HG03066 (cell line): ENCODE data around the gene SV2B.
"Not testable (repeated sequence)": the region's sequence is repeated elsewhere in the genome, so short reads cannot be mapped to it uniquely, and the experiment has no call there.

ENCODE experiments used
- ATAC-seq: cut with Tn5 transposase; IDR thresholded peaks from one replicate; pipeline ENCODE4 v1.9.1; 2021; ENCODE audit warnings: low read depth; ENCODE audit not compliant: unreplicated experiment

The SV2B gene, protein sequence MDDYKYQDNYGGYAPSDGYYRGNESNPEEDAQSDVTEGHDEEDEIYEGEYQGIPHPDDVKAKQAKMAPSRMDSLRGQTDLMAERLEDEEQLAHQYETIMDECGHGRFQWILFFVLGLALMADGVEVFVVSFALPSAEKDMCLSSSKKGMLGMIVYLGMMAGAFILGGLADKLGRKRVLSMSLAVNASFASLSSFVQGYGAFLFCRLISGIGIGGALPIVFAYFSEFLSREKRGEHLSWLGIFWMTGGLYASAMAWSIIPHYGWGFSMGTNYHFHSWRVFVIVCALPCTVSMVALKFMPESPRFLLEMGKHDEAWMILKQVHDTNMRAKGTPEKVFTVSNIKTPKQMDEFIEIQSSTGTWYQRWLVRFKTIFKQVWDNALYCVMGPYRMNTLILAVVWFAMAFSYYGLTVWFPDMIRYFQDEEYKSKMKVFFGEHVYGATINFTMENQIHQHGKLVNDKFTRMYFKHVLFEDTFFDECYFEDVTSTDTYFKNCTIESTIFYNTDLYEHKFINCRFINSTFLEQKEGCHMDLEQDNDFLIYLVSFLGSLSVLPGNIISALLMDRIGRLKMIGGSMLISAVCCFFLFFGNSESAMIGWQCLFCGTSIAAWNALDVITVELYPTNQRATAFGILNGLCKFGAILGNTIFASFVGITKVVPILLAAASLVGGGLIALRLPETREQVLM

GRCh38 chr15:91099995-91100813, at the start of gene SV2B:
Gene SV2B, plus strand, starts transcription at chr15:91100257. Its CDS starts 126,007 bp downstream, at chr15:91226264.
- no peak for ATAC-seq

DNA sequence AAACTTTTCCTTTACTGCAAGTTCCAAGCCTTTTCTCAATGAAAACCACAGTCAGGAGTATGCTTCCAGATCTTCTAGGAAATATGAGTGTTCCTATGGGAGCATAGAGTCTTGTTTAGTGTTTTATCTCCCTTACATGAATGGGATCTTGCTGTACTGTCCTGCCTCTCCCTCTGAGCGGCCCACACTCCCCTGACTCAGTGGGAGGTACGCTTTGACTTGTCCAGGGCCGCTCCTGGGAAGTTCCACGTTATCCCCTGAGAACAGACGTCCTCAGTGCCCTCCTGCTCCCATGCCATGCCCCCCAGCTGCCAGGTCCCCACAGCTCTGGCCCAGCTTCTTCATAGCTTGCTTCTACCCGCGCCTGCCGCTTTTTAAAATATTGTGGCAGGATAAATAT, 48.8 kb upstream of the SV2B start:
- ATAC-seq: no peak

GRCh38 chr15:91054816-91055215, 45.2 kb upstream of the SV2B start:
- ATAC-seq: no peak

- ATAC-seq: no peak
Measured at GRCh38 chr15:91055548-91056331, 44.3 kb upstream of the SV2B start.

- no peak for ATAC-seq
Measured at GRCh38 chr15:91061230-91061629, 38.8 kb upstream of the SV2B start.

- no peak for ATAC-seq
Measured at GRCh38 chr15:91061997-91062396, 38.1 kb upstream of the SV2B start.

- no peak for ATAC-seq
Measured at GRCh38 chr15:91065505-91065904, 34.6 kb upstream of the SV2B start.

DNA sequence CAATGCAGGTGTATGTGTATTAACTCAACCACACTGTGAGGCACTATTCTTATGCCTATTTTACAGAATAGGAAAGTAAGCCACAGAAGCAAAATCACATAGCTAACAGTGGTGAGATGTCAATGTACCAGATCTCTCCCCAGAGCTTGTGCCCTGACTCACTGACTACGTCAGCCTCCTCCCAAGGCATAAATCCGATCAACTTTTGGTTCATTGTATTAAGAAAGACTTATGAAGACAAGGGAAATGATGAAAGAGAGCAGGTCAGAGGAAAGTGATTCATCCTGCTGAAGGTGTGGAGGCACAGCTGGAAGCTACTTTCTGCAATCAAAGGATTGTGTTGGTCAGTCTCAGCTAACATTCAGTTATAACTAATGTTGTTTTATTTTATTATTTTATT, 33.0 kb upstream of the SV2B start:
- ATAC-seq: no peak

- no peak for ATAC-seq
Measured at GRCh38 chr15:91068436-91068835, 31.6 kb upstream of the SV2B start.

- ATAC-seq: no peak
Measured at GRCh38 chr15:91068966-91069365, 31.1 kb upstream of the SV2B start.

DNA sequence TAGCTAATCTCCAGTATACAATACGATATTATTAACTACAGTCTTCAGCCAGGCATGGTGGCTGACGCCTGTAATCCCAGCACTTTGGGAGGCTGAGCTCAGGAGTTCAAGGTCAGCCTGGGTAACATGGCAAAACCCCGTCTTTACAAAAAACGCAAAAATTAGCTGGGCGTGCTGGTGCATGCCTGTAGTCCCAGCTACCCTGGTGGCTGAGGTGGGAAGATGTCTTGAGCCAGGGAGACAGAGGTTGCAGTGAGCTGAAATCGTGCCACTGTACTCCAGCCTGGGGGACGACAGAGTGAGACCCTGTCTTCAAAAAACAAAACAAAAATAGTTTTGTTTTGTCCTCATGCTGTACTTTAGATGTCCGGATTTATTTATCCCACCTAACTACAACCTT, 29.2 kb upstream of the SV2B start:
- no peak for ATAC-seq

GRCh38 chr15:91072161-91072560, 27.9 kb upstream of the SV2B start:
- no peak for ATAC-seq

- ATAC-seq: no peak
Measured at GRCh38 chr15:91073077-91073476, 27.0 kb upstream of the SV2B start.

DNA sequence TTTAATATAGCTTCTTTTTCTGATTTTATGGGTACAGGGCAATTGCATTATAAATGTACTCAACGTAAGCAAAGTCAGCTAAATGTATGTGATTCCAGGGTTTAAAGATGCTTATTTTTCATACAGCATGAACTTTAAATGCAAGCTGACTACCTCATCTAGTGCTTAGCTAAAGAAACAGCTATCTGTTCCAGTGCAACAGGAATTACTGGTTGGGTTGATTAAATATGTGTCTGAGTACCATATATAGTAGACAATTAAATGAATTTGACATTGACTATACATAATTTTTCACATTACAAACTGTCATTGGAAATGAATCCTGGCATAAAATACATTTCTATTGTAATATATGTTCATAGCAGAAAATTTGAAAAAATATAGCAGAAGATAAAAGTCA, 26.3 kb upstream of the SV2B start:
- no peak for ATAC-seq

DNA sequence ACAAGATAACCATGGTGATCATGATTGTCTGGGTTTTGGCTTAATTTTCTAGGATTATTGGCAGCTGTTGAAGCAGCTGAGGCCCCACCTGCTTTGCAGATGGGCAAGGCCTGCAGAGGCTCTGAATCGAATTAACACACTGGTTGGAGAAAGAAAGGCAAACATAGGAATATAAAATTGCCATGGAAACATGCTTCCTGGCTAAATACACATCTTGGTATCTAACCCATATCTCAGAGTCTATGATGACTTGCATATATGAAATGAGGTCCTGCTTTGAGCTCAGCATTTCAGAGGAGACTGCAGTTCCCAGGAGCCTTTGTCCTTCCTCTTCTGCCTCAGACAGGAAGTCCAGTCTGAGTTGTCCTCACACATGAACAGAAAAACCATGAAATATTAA, 24.3 kb upstream of the SV2B start:
- ATAC-seq: no peak

DNA sequence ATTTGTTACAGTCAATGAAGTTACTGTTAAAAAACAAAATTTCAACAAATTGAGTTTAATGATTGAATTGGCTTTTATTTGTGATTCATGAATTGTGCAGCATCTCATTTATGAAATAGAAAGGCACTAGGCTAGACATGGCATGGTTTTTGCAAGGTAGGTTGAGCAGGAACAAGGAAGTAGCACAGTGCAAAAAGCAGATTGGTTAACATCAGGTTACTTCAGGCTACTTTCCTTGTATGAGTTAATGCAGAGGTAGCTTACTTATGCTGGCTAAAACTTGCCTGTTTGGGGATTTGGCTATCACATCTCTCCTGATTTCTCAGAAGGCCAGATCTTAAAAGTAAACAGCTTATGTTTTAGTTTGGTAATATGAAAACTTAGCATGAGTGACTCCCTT, 23.0 kb upstream of the SV2B start:
- no peak for ATAC-seq

- not testable (repeated sequence) for ATAC-seq
Measured at GRCh38 chr15:91093866-91094265, 6.2 kb upstream of the SV2B start.

- ATAC-seq: no peak
Measured at GRCh38 chr15:91098451-91098850, 1.6 kb upstream of the SV2B start.

DNA sequence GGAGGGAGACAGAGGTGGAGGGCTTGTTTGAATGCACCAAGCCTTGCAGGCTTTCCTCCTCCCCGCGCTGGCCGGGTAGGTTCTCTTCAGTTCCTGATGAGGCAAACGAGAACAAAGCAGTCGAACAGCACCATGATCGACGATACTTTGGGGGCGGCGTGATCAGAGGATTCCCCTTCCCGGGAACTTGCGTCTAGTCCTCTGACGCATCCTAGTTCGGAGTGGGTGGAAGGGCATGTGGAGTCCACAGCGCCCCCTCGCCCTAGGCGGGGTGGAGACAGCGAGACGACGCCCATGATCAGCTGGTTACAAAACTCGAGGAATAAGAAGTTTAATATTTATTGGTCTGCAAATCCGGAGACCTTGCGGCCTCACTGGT, 452 bp upstream of the SV2B start:
- ATAC-seq: no peak

- ATAC-seq: no peak
Measured at GRCh38 chr15:91100814-91101607, 954 bp downstream of the SV2B start.
